ENCODE data around the gene OGFOD1.
A peak's percentile ranks its signal among the peaks of the same experiment; 100 is the strongest.
"Not testable (repeated sequence)": the region's sequence is repeated elsewhere in the genome, so short reads cannot be mapped to it uniquely, and the experiment has no call there.

Gene OGFOD1

DNA sequence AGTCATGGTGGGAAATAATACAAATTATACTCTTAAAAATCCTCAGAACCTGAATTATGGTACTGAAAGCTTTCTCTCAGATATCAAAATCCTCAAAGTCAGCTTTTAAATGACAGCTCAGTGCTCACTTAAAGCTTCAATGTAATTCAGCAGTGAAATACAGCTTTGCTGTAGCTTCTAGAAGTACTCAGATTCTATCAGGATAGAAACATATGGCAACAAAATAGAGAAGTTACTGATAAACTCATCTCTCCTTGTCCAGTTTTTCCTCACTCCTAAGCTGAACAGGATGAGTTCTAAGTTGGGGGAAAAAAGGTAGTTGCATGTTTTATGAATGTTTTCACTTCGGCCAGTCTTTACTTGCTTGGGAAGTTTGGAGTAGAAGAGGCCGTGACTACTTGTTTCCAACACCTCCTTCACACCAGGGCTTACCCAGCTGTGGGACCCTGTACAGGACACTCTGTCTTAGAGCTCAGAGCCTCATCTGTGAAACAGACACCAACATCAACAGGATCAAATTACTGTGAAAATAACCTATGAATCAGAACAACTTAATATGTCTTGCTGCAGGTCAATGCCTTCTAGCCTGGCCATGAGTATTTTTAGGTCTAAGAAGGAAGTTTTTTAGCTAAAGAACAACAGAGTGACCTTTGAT lies 30.2 kb downstream of the OGFOD1 start:
- no peak for DNase-seq

DNA sequence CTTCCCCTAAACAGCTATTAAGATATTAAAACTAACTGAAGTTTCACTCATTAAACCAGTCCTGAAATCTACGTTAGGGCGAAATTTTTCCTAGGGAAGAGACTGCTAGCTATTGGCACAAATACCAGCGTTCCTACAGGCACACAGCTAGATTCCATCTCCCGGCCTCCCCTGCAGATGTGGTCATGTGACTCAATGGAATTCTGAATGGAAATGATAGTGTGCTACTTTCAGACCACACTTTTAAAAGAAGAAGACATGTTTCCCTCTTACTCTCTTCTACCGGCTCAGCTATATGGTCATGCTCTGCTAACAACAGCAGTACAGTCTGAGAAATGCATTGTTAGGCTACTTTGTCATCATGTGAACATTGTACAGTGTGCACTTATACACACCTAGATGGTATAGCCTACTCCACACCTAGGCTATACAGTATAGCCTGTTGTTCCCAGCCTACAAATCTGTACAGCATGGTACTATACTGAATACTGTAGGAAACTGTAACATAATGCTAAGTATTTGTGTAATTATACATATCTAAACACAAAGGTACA lies 31.4 kb downstream of the OGFOD1 start:
- DNase-seq: no peak

DNA sequence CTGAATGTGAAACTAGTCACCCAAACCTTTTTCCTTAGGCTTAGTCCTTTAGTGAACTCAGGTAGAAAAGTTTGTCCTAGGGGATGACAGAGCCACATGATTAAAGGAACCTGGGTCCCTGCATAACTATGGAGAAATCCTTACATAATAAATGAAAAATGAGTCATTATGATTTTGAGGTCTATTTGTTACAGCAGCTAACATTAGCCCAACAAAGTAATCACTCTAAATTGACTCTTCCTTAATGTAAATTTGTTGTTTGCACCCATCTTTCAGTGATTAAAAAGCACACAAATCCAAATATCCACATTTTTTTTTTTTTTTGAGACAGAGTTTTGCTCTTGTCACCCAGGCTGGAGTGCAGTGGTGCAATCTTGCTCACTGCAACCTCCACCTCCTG lies 32.0 kb downstream of the OGFOD1 start:
- DNase-seq: no peak

DNA sequence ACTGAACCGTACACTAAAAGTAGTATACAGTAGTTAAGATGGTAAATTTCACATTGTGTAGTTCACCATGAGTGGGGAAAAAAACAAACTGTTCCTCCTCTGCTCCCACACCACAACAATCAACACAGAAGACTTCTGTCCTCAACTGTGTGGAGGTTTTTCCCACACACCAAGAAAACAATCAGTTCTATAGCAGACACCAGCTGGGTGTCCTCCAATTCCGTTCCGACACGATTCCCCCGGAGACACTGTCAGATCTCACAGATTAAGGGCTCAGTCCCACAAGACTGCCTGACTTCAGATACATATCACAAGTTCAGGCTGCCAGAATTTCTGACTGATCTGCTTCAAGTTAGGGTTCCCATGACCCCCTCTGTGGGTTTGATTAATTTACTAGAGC lies 36.7 kb downstream of the OGFOD1 start:
- DNase-seq: no peak

DNA sequence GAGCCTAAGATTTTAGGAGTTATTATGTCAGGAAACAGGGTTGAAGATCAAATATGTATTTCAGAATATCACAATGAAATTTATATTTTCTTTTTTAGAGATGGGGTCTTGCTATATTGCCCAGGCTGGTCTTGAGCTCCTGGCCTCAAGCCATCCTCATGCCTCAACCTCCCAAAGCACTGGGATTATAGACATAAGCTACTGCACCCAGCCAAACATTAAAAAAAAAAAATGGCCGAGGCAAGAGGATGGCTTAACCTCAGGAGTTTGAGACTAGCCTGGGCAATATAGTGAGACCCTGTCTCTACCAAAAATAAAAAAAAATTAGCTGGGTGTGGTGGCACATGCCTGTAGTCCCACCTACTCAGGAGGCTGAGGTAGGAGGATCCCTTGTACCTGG lies 37.5 kb downstream of the OGFOD1 start:
- not testable (repeated sequence) for DNase-seq

DNA sequence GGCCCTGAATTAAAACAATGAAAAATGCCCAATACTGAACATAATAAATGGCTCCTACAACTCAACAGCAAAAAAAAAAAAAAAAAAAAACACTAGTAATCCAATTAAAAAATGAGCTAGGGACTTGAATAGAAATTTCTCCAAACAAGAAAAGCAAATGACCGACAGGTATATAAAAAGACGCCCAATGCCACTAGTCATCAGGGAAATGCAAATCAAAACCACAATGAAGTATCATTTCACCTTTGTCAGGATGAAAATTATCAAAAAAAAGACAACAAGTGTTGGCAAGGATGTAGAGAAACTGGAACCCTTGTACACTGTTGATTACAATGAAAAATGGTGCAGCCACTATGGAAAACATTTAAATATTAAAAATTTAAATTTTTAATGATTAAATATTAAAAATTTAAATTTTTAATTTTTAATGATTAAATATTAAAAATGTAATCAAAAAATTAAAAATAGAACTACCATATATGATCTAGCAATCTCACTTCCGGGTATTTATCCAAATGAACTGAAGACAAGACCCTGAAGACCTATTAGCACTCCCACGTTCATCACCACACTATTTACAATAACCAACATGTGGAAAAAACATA lies 40.4 kb downstream of the OGFOD1 start:
- DNase-seq: no peak

DNA sequence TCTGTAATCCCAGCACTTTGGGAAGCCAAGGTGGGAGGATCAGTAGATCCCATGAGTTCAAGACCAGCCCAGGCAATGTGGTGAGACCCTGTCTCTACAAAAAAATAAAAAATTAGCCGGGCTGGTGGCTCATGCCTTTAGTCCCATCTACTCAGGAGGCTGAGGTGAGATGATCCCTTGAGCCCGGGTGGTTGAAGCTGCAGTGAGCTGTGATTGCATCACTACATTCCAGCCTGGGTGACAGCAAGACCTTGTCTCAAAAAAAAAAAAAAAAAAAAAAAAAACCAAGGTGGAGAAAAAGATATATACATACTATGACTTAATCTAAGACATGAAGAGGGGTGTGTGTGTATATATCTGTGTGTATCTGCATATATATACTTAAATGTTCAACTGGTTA lies 41.8 kb downstream of the OGFOD1 start:
- no peak for DNase-seq

DNA sequence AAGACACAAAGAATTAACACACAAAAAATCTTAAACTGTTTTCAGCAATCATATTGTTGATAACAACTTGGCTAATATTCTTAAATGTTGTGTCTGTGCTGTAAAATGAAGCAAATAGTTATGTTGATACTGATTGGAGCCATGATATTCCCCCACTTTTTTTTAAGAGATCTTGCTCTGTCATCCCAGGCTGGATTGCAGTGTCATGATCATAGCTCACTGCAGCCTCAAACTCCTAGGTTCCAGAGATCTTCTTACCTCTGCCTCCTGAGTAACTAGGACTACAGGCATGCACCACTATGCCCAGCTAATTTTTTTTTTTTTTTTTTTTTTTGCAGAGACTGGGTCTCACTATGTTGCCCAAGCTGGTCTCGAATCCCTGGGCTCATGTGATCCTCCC lies 42.5 kb downstream of the OGFOD1 start:
- DNase-seq: no peak

DNA sequence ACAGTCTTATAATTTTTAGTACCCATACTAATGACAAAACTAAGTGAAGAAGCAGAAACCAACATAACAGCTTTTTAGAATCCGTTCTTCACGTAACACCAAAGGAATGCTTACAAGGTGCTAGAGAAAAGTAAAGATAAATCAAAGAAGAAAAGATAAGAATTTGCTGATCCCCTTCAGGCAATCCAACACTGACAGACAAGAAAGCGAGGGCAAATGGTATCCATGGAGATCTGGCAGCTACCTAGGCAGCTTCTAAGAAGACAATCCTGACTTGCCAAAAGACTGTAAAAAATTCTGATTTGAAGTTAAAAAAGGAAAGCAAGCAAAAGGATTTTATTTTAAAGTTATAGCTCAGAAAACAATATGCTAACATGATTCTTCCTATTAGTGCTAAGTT lies 53.8 kb downstream of the OGFOD1 start:
- DNase-seq: no peak

DNA sequence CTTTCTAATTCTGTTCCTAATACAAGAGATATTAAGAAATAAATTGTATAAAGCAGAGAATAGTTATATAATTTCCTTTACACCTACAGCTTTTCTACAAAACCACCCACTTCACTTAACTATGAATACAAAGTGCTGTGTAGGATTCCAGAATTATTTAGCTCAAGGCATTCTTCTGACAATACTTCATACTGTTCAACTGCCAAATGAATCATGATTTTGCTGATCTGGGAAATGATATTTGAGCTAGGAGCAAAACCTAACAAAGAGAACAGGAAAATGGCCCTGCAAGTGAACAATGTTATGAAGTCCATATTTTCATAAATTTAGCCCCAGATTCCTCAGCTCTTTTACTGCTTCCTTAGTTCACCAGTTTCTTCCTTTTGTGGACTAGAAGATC lies 55.6 kb downstream of the OGFOD1 start:
- DNase-seq: no peak

DNA sequence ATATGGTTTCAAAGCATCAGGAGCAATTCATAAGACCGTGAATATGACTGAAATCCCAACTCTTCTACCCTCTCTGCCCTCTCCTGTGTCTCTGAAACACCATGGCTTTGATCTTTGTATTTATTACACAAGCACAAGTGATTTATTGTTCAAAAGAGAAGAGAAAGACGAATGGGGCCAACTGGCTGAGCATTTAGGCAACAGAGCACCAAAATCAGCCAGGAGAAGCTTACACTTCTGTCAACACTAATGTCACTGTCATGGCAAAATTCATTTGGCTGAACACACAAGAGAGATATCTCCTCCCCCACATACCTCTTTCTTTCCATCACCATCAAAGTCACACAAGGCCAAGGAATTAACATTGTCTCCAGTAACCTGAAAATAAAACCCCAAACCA lies 59.2 kb downstream of the OGFOD1 start:
- DNase-seq: no peak

DNA sequence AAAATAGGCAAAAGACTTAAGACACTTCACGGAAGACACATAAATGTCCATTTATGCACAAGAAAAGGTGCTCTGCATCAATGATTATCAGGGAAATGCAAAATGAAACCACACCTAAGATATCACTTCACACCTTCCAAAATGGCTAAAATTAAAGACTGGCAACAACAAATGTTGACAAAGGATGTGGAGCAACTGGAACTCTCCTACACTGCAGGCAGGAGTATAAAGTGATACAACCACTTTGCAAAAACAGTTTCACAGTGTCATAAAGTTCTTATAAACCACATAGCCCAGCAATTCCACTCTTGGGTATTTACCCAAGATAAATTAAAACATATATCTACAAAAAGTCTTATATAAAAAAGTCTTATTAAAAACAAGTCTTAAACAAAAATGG lies 60.7 kb downstream of the OGFOD1 start:
- DNase-seq: no peak

DNA sequence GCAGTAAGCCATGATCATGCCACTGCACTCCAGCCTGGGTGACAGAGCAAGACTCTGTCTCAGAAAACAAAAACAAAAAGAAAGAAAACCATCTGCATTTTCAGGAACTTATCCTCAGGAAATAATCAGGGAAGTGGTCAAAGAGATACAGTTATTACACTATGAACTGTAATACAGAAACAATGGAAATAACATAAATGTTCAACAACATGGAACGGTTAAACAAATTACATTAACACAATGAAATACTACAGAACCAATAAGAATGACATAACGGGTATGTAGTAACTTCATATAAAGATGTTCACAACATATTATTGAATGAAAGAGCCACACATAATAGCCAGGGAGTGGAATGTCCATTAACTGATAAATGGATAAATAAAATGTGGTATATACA lies 61.7 kb downstream of the OGFOD1 start:
- DNase-seq: no peak

DNA sequence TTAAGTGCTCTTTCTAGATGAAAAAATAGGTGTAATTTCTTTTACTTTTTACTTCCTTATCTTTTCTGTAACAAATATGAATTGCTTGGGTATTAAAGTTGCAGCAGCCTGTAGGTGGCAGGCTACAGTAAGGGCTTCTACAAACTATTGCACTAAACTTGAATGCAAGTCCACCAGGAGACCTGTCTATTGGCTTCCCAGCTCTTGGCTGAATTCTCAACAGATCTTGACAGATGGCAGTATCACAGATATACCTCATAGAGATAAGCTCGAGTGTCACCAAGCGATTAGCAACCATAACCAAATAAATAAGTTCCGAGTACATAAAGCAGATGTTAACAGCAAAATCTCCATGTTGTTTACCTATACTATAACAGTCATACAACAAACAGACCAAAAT lies 62.6 kb downstream of the OGFOD1 start:
- DNase-seq: peak; percentile 59 to 68

DNA sequence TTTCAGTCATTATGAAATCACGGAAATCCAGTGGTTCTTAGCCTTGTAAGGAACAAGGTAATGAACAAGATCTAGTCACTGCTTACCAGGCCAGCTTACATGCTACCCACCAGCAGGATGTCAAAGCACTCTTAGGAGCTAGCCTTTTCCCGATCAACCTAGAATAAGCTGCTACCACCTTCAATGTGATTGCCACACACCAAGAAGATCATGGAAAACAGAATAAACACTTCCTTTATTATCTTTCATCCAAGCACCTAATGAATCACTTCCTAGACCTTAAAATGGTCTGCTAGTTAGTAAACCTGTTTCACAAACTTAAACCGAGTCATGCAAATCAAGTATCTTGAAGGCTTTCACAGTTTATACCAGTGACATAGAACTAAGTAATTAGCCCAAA lies 63.5 kb downstream of the OGFOD1 start:
- DNase-seq: no peak

DNA sequence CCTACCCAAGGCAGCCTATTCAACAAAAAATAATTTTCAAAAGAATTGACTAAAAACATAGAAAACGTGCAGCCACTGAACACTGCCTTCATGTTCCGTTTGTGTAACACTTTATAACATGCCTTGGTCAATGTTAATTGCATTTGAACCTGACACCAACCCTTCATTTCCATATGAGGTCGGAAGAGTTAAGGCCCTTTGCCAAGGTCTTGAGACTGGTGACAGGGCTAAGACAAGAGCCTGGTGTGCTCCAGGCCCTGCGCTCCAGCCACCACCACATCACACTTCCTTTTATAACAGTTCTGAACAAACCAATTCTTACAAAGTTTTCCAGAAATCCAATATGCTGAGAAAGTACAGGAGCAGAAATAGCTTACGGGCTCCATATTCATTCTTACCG lies 64.3 kb downstream of the OGFOD1 start:
- no peak for DNase-seq

DNA sequence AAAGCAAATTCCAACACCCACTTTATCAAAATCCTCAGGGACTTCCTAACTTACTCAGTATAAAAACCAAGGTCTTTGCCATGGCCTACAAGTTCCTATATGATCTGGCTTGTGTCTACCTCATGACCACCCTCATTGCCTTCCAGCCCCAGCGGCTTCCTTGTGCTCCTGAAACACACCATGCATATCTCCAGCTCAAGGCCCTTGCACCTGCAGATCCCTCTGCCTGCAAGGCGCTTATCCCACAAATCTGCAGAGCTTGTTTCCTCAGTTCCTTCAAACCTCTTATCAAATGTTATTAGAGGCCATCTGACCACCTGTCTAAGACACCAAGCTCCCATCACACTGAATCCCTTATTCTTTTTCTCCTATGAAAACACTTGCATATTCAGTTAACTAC lies 65.9 kb downstream of the OGFOD1 start:
- DNase-seq: no peak

DNA sequence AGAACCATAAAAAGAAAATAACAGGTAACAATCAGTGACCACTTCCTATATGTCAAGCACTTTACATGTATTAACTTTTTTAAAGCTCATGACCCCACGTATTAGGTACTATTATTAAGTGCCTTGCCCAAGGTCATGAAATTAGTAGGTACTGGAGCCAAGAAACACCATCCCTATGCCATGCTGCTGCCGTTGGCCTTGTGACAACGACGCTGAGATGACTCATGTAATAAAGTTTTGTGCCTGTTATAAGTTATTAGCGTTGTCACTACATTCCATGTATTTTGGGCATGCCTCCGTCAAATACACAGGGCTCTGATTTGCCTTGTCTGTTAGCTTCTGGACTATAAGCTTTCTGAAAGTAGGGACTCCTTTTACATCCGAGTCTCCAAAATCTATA lies 67.1 kb downstream of the OGFOD1 start:
- DNase-seq: no peak

DNA sequence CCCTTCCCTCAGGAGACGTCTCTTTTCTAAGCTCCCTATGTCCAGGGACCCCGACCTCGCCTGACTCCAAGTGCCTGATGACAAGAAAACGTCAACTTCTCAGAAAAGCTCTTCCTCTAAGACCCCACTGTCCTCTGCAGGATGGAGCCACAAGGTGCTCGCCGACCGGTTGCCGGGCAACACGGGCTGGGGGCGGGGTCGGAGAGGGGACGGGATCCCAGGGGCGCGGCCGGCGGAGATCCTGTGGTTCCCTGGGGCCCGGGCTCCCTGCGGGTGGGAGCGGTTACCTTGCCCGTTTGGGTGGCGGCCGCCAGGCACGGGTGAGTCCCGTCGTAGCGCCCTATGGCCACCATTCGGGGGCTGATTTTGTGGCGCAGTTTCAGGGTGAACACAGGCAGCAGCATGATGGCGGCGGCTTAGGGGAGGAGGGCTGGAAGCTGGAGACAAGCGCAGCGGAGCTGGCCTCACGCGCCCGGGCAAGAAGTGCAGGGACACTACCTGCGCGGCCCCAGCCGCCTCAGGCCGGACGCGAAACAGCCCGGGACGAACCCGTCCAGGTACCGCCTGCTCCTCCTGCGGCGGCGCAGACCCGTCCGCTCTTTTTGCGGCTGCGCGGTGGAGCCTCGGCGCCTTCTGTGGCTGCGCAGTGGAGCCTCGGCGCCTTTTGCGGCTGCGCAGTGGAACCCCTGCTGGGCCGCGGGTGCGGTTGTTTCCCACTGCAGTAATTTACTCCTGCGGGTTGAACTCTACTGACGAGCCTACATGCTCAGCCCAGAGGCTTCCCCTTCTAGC lies 68.3 kb downstream of the OGFOD1 start, which contains the start of gene BBS2:
TSS of gene BBS2 (minus strand) at position 566 of the 792 bp plus-strand sequence. CDS start at position 404, 162 bp downstream.
- DNase-seq: peak; percentile 90 to 93

DNA sequence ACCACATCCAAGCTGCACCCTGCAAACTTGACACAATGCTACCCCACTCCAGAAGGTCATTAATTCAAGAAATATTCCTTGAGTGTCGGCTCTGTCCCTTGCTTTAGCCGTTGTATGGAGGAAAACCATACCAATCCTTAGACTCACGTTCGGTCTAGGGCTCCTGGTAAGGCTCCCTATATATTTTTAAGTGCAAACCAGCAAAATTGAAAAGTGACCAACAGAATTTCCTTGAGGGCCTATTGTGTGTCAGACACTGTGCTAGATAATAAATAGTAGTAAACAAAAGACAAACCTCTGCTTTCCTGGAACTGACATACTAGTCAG lies 68.9 kb downstream of the OGFOD1 start:
- DNase-seq: peak in 1 of 2 donors; percentile 4

DNA sequence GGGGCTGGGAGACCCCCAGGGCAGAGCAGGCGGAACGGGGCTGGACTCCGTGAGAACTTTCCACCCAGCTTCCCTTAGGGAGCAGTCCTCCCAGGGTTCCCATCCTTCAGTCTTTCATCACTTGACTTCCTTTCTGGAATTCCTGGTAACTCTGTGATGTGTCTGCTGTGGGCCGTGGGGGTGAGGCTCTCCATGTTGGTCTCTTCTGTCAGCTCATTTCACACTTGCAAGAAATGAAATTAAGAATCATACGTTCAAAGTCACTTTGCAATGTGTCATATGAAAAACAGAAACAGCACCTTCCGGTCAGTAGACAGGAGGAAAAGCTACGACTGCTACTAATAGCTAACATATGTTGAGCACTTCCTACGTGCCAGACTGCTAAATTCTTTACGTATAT lies 73.9 kb downstream of the OGFOD1 start:
- DNase-seq: no peak
